HG03439 (cell line): ENCODE measurements around the gene GPRIN3.

Source experiments
- ATAC-seq: cut with Tn5 transposase; IDR thresholded peaks from one replicate; pipeline ENCODE4 v1.9.1; 2021; ENCODE audit warnings: mild to moderate bottlenecking, moderate library complexity; ENCODE audit not compliant: unreplicated experiment

Gene GPRIN3

GRCh38 chr4:89307446-89308160 is at the start of gene GPRIN3:
GPRIN3 (minus strand) TSS chr4:89307800; CDS start chr4:89250110, 57,690 bp downstream.
- peak; percentile 82 for ATAC-seq

GRCh38 chr4:89357340-89357739 is 49.7 kb upstream of the GPRIN3 start:
- ATAC-seq: no peak

DNA sequence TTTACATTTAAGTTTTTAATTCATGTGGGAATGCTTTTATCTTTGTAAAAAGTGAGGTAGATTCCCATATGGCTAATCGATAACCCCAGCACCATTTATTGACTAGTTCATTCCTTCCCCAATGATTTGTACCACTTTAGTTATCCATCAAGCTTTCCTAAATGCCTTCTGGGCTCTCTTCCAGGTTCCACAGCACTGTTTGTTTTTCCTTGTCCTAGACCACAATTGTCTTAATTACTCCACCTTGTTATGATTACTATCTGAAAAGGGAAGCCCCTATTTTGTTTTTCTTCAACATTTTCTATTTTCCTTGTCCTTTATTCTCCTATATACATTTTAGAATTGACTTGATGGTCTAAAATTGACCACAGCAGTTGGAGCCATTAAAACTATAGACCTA is 48.5 kb upstream of the GPRIN3 start:
- ATAC-seq: no peak

- no peak for ATAC-seq
Measured at GRCh38 chr4:89353514-89353913, 45.9 kb upstream of the GPRIN3 start.

GRCh38 chr4:89352541-89352940 is 44.9 kb upstream of the GPRIN3 start:
- ATAC-seq: no peak

GRCh38 chr4:89351201-89351600 is 43.6 kb upstream of the GPRIN3 start:
- ATAC-seq: no peak

- no peak for ATAC-seq
Measured at GRCh38 chr4:89347363-89348025, 39.9 kb upstream of the GPRIN3 start.

GRCh38 chr4:89344571-89344970 is 37.0 kb upstream of the GPRIN3 start:
- ATAC-seq: no peak

DNA sequence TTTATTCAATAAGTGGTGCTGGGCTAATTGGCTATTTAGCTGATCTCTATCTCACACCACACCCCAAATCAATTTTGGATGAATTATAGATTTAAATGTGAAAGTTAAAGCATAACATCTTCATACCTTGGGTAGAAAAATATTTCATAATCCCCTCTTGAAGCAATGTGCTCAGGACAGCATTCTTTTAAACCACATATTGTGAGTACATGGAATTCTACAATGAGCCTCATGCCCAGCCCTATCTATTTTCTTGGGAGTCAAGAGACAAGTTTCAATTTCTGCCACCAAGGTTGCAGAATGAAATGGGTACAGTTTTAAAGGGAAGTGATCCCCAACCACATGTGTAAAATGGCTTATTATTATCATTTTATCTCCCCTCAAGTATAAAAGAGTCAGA is 30.6 kb upstream of the GPRIN3 start:
- ATAC-seq: no peak

- no peak for ATAC-seq
Measured at GRCh38 chr4:89337681-89338080, 30.1 kb upstream of the GPRIN3 start.

DNA sequence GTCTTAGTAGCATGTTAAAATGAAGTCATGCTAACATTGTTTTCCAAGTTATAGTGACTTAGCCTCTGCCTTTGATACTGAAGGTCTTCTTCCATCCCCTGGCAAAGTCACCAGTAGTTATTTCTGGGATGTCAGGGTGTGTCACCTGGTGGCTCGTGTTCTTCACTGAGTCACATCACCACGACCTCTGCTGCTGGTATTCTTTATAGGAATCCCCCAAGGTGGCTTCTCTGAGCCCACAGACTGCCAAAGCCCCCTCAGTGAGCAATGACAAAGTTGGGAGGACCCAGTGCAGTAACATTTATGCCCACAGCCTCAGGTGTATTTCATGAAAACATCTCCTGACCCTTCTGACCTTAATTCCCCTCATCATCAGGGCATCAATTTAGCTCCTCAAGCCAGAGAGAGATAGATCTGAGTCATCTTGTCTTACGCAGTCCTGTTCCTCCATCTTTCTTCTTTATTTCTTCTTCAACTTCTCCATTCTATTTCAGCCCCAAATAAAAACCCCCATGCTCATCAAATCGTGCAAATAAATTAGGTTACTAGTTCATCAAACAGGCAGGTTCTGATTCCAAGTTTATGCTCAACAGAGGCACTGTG is 29.3 kb upstream of the GPRIN3 start:
- ATAC-seq: no peak

- ATAC-seq: no peak
Measured at GRCh38 chr4:89334830-89335229, 27.2 kb upstream of the GPRIN3 start.

DNA sequence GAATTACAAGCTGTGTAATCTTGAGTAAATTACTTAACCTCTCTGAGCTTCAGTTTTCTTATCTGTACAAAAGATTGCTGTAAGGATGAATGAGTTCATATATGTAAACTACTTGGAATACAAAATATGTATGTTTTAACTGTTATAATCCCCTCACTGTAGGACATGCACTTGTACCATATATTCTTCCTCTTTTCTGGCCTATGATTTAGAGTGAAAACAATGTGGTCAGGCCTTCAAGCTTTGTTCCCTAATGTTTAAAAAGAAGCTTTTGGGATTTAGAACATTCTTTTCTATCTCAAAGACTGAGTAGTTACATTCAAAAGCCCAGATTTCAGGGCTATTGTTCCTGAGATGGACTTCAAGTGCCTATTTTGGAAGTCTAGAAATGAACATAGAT is 26.7 kb upstream of the GPRIN3 start:
- no peak for ATAC-seq

DNA sequence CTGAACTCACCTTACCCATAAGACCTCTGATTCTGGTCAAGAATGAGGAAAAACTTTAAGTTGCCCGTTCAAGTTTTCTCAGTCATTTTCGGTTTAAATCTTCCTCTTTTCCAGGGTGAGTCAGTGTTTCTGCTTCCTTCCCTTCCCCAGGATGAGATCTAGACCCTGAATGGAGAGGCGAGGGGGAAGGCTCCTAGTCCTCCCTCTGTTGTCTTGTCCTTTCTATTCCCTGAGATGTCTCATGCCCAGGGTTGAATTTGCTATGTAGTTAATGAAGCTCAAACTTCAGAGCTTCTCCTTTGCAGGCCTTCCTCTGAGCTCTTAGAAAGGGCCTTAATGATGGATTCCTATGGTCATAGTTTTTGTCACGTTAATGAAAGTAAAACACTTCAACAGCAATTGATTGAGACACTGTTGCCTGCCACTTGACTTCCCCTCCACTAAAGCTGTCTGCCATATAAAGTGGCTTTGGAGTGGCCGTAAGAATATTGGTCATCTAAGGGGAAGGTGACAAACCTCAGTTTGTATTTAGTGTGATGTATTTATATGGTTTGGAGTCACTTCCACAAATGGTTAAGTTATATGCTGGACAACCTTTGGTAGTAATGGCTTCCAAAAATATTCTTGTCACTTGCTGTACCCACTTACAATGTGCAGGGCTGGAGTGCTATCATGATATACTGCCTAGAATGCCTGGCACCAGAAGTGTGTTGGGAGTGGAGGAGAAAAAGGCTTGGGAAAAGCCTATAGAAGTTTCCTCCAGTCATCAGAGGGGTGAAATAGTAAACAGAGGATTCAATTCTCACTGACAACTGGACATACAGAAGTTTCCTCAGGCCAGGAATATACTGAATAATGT is 24.3 kb upstream of the GPRIN3 start:
- ATAC-seq: no peak

GRCh38 chr4:89331197-89331596 is 23.6 kb upstream of the GPRIN3 start:
- ATAC-seq: no peak

DNA sequence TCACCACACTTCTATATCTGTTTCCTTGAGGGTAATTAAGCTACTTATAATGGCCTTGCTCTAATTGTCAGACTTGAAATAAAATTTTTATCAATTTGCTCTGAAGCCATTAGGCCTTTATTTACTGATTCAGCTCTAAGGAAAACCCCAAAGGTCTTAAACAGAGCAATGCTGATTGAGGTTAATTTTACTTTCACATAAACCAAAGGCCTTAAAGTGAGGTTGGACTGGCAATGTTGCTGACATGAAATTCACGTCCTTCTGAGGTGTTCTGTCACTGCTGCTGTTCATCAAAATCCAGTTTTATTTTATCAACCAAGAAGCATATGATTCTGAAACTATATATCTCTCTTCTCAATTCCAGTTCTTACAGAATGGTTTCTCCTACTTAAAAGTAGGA is 21.7 kb upstream of the GPRIN3 start:
- no peak for ATAC-seq

DNA sequence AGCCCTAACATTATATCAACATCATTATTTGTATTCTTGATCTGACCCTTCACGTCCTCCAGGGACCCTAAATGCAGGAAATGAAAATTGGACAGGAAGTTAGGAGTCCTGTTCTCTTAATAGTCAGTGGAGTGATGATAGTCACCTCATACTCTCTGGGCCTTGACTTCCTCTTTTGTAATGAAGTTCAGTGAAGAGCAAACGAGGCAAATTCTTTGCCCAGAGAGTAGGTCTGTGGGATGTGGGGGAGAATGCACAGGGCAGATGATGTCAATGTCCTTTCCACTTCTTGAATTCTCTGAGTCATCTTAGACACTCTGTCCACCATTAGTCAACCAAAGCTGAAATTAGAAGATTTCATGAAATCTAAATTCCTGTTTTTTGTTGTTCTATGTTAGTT is 17.1 kb upstream of the GPRIN3 start:
- peak; percentile 91 for ATAC-seq

- ATAC-seq: no peak
Measured at GRCh38 chr4:89322671-89323070, 15.1 kb upstream of the GPRIN3 start.

DNA sequence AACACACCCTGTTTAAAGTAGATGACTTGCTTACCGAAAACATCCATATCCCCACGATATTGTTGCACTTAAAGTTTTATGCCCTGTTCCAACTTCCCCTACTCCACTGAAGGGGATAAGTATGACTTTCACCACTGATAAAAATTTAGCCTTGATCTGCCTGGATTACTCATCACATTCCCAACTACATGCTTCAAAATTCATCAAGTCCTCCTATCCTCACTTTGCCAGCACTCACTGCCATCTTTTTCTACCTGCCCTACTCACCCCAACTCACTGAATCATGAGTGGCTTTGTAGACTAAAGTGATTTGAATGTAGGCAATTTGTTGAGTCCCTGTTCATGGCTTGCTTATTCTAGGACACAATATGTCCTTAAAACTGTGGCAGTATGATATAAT is 12.2 kb upstream of the GPRIN3 start:
- ATAC-seq: no peak

- ATAC-seq: no peak
Measured at GRCh38 chr4:89316931-89317366, 9.3 kb upstream of the GPRIN3 start.

DNA sequence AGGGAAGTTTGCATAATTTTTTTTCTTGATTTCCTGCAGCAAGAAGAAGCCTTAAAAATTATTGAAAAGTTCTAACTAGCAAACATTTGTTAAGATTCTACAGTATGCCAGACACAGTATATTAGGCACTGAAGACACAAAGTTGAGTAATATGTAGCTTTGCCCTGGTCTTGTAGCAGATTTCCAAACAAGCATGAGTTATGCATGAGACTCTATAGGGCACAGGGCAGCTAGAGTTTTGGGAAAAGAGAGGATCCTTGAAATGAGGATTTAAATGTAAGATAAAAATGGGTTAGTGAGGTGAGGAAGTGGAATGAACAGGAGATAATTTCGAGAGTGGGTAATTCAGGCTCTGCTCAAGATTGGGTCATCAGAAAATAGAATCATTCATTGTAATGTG is 8.6 kb upstream of the GPRIN3 start:
- ATAC-seq: no peak
